ENCODE measurements around the gene HACD3.

DNA sequence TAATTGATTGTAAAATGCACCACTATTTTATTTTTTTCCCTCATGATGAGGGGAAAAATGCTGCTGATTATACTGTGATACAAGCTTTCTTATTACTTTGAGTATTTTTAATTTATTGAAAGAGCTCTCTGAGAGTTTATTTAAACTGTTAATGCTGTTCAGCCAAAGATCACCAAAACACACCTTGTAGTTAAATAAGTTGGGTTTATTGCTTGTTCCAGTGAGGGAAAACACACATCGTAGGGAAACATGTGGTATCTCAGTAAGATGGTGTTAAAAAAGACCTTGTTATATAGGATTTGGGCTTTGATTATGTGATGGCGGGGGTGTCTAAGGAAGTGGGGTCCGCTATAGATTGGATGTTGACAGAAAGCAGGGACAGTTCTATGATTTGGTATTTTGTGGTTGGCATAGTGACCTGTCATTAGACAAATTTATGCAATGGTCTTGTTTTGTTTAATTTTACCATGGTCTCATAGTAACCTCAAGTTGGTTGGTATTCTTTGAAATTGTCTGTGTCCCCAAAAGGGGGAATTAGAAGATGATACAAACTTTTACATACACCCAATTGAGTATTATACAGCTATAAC lies 11.1 kb downstream of the HACD3 start:
- TF ChIP-seq, protein P1, sequence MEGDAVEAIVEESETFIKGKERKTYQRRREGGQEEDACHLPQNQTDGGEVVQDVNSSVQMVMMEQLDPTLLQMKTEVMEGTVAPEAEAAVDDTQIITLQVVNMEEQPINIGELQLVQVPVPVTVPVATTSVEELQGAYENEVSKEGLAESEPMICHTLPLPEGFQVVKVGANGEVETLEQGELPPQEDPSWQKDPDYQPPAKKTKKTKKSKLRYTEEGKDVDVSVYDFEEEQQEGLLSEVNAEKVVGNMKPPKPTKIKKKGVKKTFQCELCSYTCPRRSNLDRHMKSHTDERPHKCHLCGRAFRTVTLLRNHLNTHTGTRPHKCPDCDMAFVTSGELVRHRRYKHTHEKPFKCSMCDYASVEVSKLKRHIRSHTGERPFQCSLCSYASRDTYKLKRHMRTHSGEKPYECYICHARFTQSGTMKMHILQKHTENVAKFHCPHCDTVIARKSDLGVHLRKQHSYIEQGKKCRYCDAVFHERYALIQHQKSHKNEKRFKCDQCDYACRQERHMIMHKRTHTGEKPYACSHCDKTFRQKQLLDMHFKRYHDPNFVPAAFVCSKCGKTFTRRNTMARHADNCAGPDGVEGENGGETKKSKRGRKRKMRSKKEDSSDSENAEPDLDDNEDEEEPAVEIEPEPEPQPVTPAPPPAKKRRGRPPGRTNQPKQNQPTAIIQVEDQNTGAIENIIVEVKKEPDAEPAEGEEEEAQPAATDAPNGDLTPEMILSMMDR (IDR thresholded peaks at IDR 0.05; ENCODE audit: low read depth, low read length) = no peak
- no peak for TF ChIP-seq EZH2phosphoT487 (IDR thresholded peaks at IDR 0.05; ENCODE audit: low read depth)

Measured in OCI-LY3 (cell line).